HUES64 (cell line): Measurements from ENCODE around the gene ATP5IF1.

Experiments
- H3K27ac ChIP-seq: 2 replicates; pipeline ENCODE4 v1.7.0; 2013; ENCODE audit warnings: low read depth, low read length, inconsistent platforms
- H3K27me3 ChIP-seq: 2 replicates; pipeline ENCODE4 v1.6.1; 2013; ENCODE audit warnings: mild to moderate bottlenecking, low read length; ENCODE audit not compliant: insufficient read depth
- H3K36me3 ChIP-seq: 2 replicates; pipeline ENCODE4 v1.6.1; 2013; ENCODE audit warnings: mild to moderate bottlenecking, low read length; ENCODE audit not compliant: insufficient read depth
- H3K4me1 ChIP-seq: 2 replicates; pipeline ENCODE4 v1.6.1; 2013; ENCODE audit warnings: mild to moderate bottlenecking, low read length, moderate library complexity; ENCODE audit not compliant: insufficient read depth
- H3K4me3 ChIP-seq: 2 replicates; pipeline ENCODE4 v1.5.1; 2013; ENCODE audit warnings: mild to moderate bottlenecking, low read length, moderate library complexity
- H3K9ac ChIP-seq: 2 replicates; pipeline ENCODE4 v1.6.1; 2013; ENCODE audit warnings: mild to moderate bottlenecking, low read depth, low read length
- H3K9me3 ChIP-seq: 2 replicates; pipeline ENCODE4 v1.6.1; 2013; ENCODE audit warnings: low read depth, low read length; ENCODE audit not compliant: insufficient read depth
- WGBS: fragments of 150-250, 120-280 bp; methylation state at CpG from one replicate; pipeline ENCODE4 v1.1.7; 2013; ENCODE audit warnings: missing lambda C conversion rate; 5-methylcytosine and 5-hydroxymethylcytosine counted together

The ATP5IF1 gene

GRCh38 chr1:28200234-28200873, 35.6 kb upstream of the ATP5IF1 start:
- H3K27me3 ChIP-seq, result no peaks in the 10 kb centered on the region
- H3K4me1 ChIP-seq, result peaks cover 21% of the 10 kb centered on the region
- WGBS, result 96% methylated on average over 6 of the region's 6 CpGs
- H3K9ac ChIP-seq, result no peak overlapping the region
- H3K9me3 ChIP-seq, result no peaks in the 10 kb centered on the region
- peaks cover 60% of the 10 kb centered on the region for H3K36me3 ChIP-seq
- H3K4me3 ChIP-seq, result no peak overlapping the region
- H3K27ac ChIP-seq, result no peak overlapping the region

GRCh38 chr1:28205243-28205642, 30.7 kb upstream of the ATP5IF1 start:
- WGBS, result 96% methylated on average over 4 of the region's 4 CpGs

GRCh38 chr1:28208818-28209441, 27.0 kb upstream of the ATP5IF1 start:
- Histone ChIP-seq H3K9me3 (no peaks in the 10 kb centered on the region), H3K27me3 (no peaks in the 10 kb centered on the region), H3K9ac (no peak overlapping the region), H3K4me1 (no peaks in the 10 kb centered on the region), H3K4me3 (no peak overlapping the region), H3K27ac (no peak overlapping the region), H3K36me3 (peaks cover 84% of the 10 kb centered on the region)
- WGBS, result 68% methylated on average over 3 of the region's 4 CpGs

More at GRCh38 chr1:28205243-28205642, 30.7 kb upstream of the ATP5IF1 start:
- H3K4me3 ChIP-seq, result no peak overlapping the region
- H3K27me3 ChIP-seq, result no peaks in the 10 kb centered on the region
- no peaks in the 10 kb centered on the region for H3K9me3 ChIP-seq
- peaks cover 79% of the 10 kb centered on the region for H3K36me3 ChIP-seq
- H3K27ac ChIP-seq, result no peak overlapping the region
- no peak overlapping the region for H3K9ac ChIP-seq
- no peaks in the 10 kb centered on the region for H3K4me1 ChIP-seq

GRCh38 chr1:28209700-28210099, 26.2 kb upstream of the ATP5IF1 start:
- Histone ChIP-seq H3K27me3 (no peaks in the 10 kb centered on the region), H3K9ac (no peak overlapping the region), H3K27ac (no peak overlapping the region), H3K36me3 (peaks cover 84% of the 10 kb centered on the region), H3K9me3 (no peaks in the 10 kb centered on the region), H3K4me3 (no peak overlapping the region), H3K4me1 (no peaks in the 10 kb centered on the region)
- WGBS, result 97% methylated on average over 1 of the region's 1 CpG

GRCh38 chr1:28213315-28213714, 22.6 kb upstream of the ATP5IF1 start:
- Histone ChIP-seq H3K4me3 (no peak overlapping the region), H3K36me3 (peaks cover 72% of the 10 kb centered on the region), H3K27ac (no peak overlapping the region), H3K4me1 (no peaks in the 10 kb centered on the region), H3K9me3 (no peaks in the 10 kb centered on the region), H3K9ac (no peak overlapping the region), H3K27me3 (no peaks in the 10 kb centered on the region)
- 84% methylated on average over 2 of the region's 2 CpGs for WGBS

- Histone ChIP-seq H3K4me3 (no peak overlapping the region), H3K36me3 (peaks cover 60% of the 10 kb centered on the region), H3K27ac (no peak overlapping the region), H3K9ac (no peak overlapping the region), H3K27me3 (no peaks in the 10 kb centered on the region), H3K9me3 (no peaks in the 10 kb centered on the region), H3K4me1 (no peaks in the 10 kb centered on the region)
These were observed 6.8 kb upstream of the ATP5IF1 start for GRCh38 chr1:28229089-28229488.

- WGBS, result 100% methylated on average over 1 of the region's 2 CpGs
- no peaks in the 10 kb centered on the region for H3K9me3 ChIP-seq
- H3K4me3 ChIP-seq, result no peak overlapping the region
- H3K27ac ChIP-seq, result no peak overlapping the region
- no peaks in the 10 kb centered on the region for H3K4me1 ChIP-seq
- peaks cover 53% of the 10 kb centered on the region for H3K36me3 ChIP-seq
- no peak overlapping the region for H3K9ac ChIP-seq
- H3K27me3 ChIP-seq, result no peaks in the 10 kb centered on the region
These were observed 5.9 kb upstream of the ATP5IF1 start for GRCh38 chr1:28229996-28230395.

- H3K36me3 ChIP-seq, result peaks cover 30% of the 10 kb centered on the region
- no peaks in the 10 kb centered on the region for H3K9me3 ChIP-seq
- peak within 1 kb of the TSS; percentile 97 for H3K4me3 ChIP-seq
- no peaks in the 10 kb centered on the region for H3K27me3 ChIP-seq
- H3K9ac ChIP-seq, result peak within 1 kb of the TSS; percentile 95
- H3K27ac ChIP-seq, result peak within 1 kb of the TSS; percentile 74
- no peaks in the 10 kb centered on the region for H3K4me1 ChIP-seq
- WGBS, result under 1% methylated on average over 38 of the region's 40 CpGs
These were observed 3.2 kb upstream of the ATP5IF1 start, which contains the start of gene DNAJC8 for GRCh38 chr1:28232558-28233263. Gene DNAJC8 (minus strand): TSS chr1:28233029. CDS start chr1:28232998, 31 bp downstream.

- peaks cover 31% of the 10 kb centered on the region for H3K36me3 ChIP-seq
- H3K4me1 ChIP-seq, result no peaks in the 10 kb centered on the region
- no peaks in the 10 kb centered on the region for H3K27me3 ChIP-seq
- peak overlapping the region; percentile 97 for H3K4me3 ChIP-seq
- no peaks in the 10 kb centered on the region for H3K9me3 ChIP-seq
- no peak overlapping the region for H3K27ac ChIP-seq
- no peak overlapping the region for H3K9ac ChIP-seq
- 84% methylated on average over 14 of the region's 14 CpGs for WGBS
These were observed 2.7 kb upstream of the ATP5IF1 start for GRCh38 chr1:28233264-28233606.

- H3K4me1 ChIP-seq, result no peaks in the 10 kb centered on the region
- H3K9me3 ChIP-seq, result no peaks in the 10 kb centered on the region
- peaks cover 16% of the 10 kb centered on the region for H3K36me3 ChIP-seq
- H3K4me3 ChIP-seq, result peak overlapping the region; percentile 95
- H3K9ac ChIP-seq, result peak overlapping the region; percentile 94
- WGBS, result 11% methylated on average over 20 of the region's 20 CpGs
- peak overlapping the region; percentile 73; the same call in 1 of the 2 replicates for H3K27ac ChIP-seq
- H3K27me3 ChIP-seq, result no peaks in the 10 kb centered on the region
These were observed 865 bp downstream of the ATP5IF1 start for GRCh38 chr1:28236656-28237322.

GRCh38 chr1:28239004-28239403, 3.1 kb downstream of the ATP5IF1 start:
- Histone ChIP-seq H3K4me3 (no peak overlapping the region), H3K9ac (no peak overlapping the region), H3K36me3 (peaks cover 16% of the 10 kb centered on the region), H3K9me3 (no peaks in the 10 kb centered on the region), H3K4me1 (no peaks in the 10 kb centered on the region), H3K27ac (no peak overlapping the region), H3K27me3 (no peaks in the 10 kb centered on the region)
- 85% methylated on average over 2 of the region's 2 CpGs for WGBS
